HAP-1 (cell line): ENCODE measurements around the gene WDR27.

ENCODE experiments used
- DNase-seq, 2 experiments: peaks; one replicate each; pipeline ENCODE4 v3.0.0-alpha.2; 2016 to 2020; ENCODE audit warnings: low spot score in 2 of 2
- H3K27me3 ChIP-seq: fragments of 250-450 bp; sonication (Bioruptor Pico); 2 replicates; pipeline ENCODE4 v1.5.1; 2020; ENCODE audit warnings: low read depth, mild to moderate bottlenecking, moderate library complexity
- H3K36me3 ChIP-seq: fragments of 250-450 bp; sonication (Bioruptor Pico); replicated peaks from 2 replicates; pipeline ENCODE4 v1.5.1; 2020; ENCODE audit warnings: mild to moderate bottlenecking
- H3K4me1 ChIP-seq: fragments of 250-450 bp; sonication (Bioruptor Pico); 2 replicates; pipeline ENCODE4 v1.5.1; 2020; ENCODE audit warnings: mild to moderate bottlenecking
- H3K4me3 ChIP-seq: fragments of 250-450 bp; sonication (Bioruptor Pico); 2 replicates; pipeline ENCODE4 v1.5.1; 2020; ENCODE audit warnings: mild to moderate bottlenecking, moderate library complexity
- H3K9me3 ChIP-seq: fragments of 250-450 bp; sonication (Bioruptor Pico); 2 replicates; pipeline ENCODE4 v1.5.1; 2020; ENCODE audit warnings: mild to moderate bottlenecking, moderate library complexity
- in situ Hi-C: fragments of 300-500 bp; cut with MboI; formaldehyde crosslinking; loops from 3 replicates; pipeline ENCODE4 v1.14.3; 2020; ENCODE audit warnings: low sequenced_read_pairs, inconsistent platforms, mixed read lengths

Gene WDR27

GRCh38 chr6:169701954-169702839 is at the start of gene WDR27, which contains the start of gene C6orf120:
Gene WDR27, minus strand, starts transcription at chr6:169702029. Its CDS starts 13,024 bp downstream, at chr6:169689005.
Gene C6orf120, plus strand, starts transcription at chr6:169702126. Its CDS starts 334 bp downstream, at chr6:169702460.
- in situ Hi-C loops, result no loop called here
- peak within 1 kb of the TSS; percentile 97 for H3K4me3 ChIP-seq
- H3K27me3 ChIP-seq, result no peaks in the 10 kb centered on the region
- H3K9me3 ChIP-seq, result no peaks in the 10 kb centered on the region
- H3K36me3 ChIP-seq, result peaks cover 19% of the 10 kb centered on the region
- peaks cover 31% of the 10 kb centered on the region for H3K4me1 ChIP-seq
- DNase-seq, result peak; percentile 87 to 98

GRCh38 chr6:169746556-169746955 is 44.7 kb upstream of the WDR27 start:
- Histone ChIP-seq H3K4me1 (peaks cover 8% of the 10 kb centered on the region), H3K9me3 (no peaks in the 10 kb centered on the region), H3K36me3 (peaks cover 3% of the 10 kb centered on the region; the same call in 1 of the 2 replicates), H3K27me3 (no peaks in the 10 kb centered on the region), H3K4me3 (no peak overlapping the region)
- no peak for DNase-seq
- in situ Hi-C loops, result no loop called here

- in situ Hi-C loops, result no loop called here
- Histone ChIP-seq H3K36me3 (peaks cover 3% of the 10 kb centered on the region; the same call in 1 of the 2 replicates), H3K4me3 (no peak overlapping the region), H3K9me3 (no peaks in the 10 kb centered on the region), H3K27me3 (no peaks in the 10 kb centered on the region), H3K4me1 (peaks cover 6% of the 10 kb centered on the region)
- DNase-seq, result no peak
Observed at GRCh38 chr6:169745405-169745804, 43.6 kb upstream of the WDR27 start.

- no peak overlapping the region for H3K4me3 ChIP-seq
- no peaks in the 10 kb centered on the region for H3K27me3 ChIP-seq
- no peaks in the 10 kb centered on the region for H3K36me3 ChIP-seq
- no peaks in the 10 kb centered on the region for H3K9me3 ChIP-seq
- H3K4me1 ChIP-seq, result no peaks in the 10 kb centered on the region
- in situ Hi-C loops, result no loop called here
- no peak for DNase-seq
Observed at GRCh38 chr6:169741344-169741743, 39.5 kb upstream of the WDR27 start.

- Histone ChIP-seq H3K4me3 (no peak overlapping the region), H3K4me1 (no peaks in the 10 kb centered on the region), H3K36me3 (no peaks in the 10 kb centered on the region), H3K9me3 (no peaks in the 10 kb centered on the region), H3K27me3 (peaks cover 4% of the 10 kb centered on the region; the same call in 1 of the 2 replicates)
- no peak for DNase-seq
- in situ Hi-C loops, result no loop called here
Observed at GRCh38 chr6:169738976-169739529, 37.2 kb upstream of the WDR27 start.

GRCh38 chr6:169738204-169738975 is 36.6 kb upstream of the WDR27 start:
- no peak for DNase-seq
- no peaks in the 10 kb centered on the region for H3K9me3 ChIP-seq
- peaks cover 4% of the 10 kb centered on the region; the same call in 1 of the 2 replicates for H3K27me3 ChIP-seq
- H3K36me3 ChIP-seq, result no peaks in the 10 kb centered on the region
- in situ Hi-C loops, result no loop called here
- H3K4me1 ChIP-seq, result no peaks in the 10 kb centered on the region
- no peak overlapping the region for H3K4me3 ChIP-seq

GRCh38 chr6:169729961-169730360 is 28.1 kb upstream of the WDR27 start:
- in situ Hi-C loops, result no loop called here
- DNase-seq, result no peak
- H3K4me3 ChIP-seq, result no peak overlapping the region
- no peaks in the 10 kb centered on the region for H3K9me3 ChIP-seq
- no peaks in the 10 kb centered on the region for H3K36me3 ChIP-seq
- H3K27me3 ChIP-seq, result peaks cover 2% of the 10 kb centered on the region; the same call in 1 of the 2 replicates
- H3K4me1 ChIP-seq, result peaks cover 8% of the 10 kb centered on the region

GRCh38 chr6:169726963-169727362 is 25.1 kb upstream of the WDR27 start:
- no peak for DNase-seq
- H3K36me3 ChIP-seq, result no peaks in the 10 kb centered on the region
- in situ Hi-C loops, result no loop called here
- no peaks in the 10 kb centered on the region for H3K9me3 ChIP-seq
- no peaks in the 10 kb centered on the region for H3K27me3 ChIP-seq
- H3K4me3 ChIP-seq, result no peak overlapping the region
- H3K4me1 ChIP-seq, result peaks cover 10% of the 10 kb centered on the region

- H3K4me1 ChIP-seq, result peaks cover 13% of the 10 kb centered on the region
- no peaks in the 10 kb centered on the region for H3K9me3 ChIP-seq
- no peaks in the 10 kb centered on the region for H3K36me3 ChIP-seq
- no peak overlapping the region for H3K4me3 ChIP-seq
- in situ Hi-C loops, result no loop called here
- DNase-seq, result no peak
- H3K27me3 ChIP-seq, result no peaks in the 10 kb centered on the region
Observed at GRCh38 chr6:169726049-169726400, 24.2 kb upstream of the WDR27 start.

- H3K4me3 ChIP-seq, result peak overlapping the region; percentile 48
- no peaks in the 10 kb centered on the region for H3K9me3 ChIP-seq
- in situ Hi-C loops, result no loop called here
- no peaks in the 10 kb centered on the region for H3K27me3 ChIP-seq
- peaks cover 16% of the 10 kb centered on the region for H3K4me1 ChIP-seq
- H3K36me3 ChIP-seq, result no peaks in the 10 kb centered on the region
- DNase-seq, result peak; percentile 48 to 57
Observed at GRCh38 chr6:169725125-169726048, 23.6 kb upstream of the WDR27 start.

GRCh38 chr6:169724494-169725124 is 22.8 kb upstream of the WDR27 start, which contains the start of gene PHF10:
Gene PHF10, minus strand, starts transcription at chr6:169724500. Its CDS starts 569 bp downstream, at chr6:169723931.
- peak within 1 kb of the TSS; percentile 60 for H3K4me3 ChIP-seq
- DNase-seq, result peak; percentile 47 to 80
- no peaks in the 10 kb centered on the region for H3K36me3 ChIP-seq
- in situ Hi-C loops, result no loop called here
- no peaks in the 10 kb centered on the region for H3K9me3 ChIP-seq
- H3K27me3 ChIP-seq, result no peaks in the 10 kb centered on the region
- H3K4me1 ChIP-seq, result peaks cover 16% of the 10 kb centered on the region

- Histone ChIP-seq H3K27me3 (no peaks in the 10 kb centered on the region), H3K36me3 (no peaks in the 10 kb centered on the region), H3K4me1 (peaks cover 16% of the 10 kb centered on the region), H3K4me3 (peak overlapping the region; percentile 16; the same call in 1 of the 2 replicates), H3K9me3 (no peaks in the 10 kb centered on the region)
- in situ Hi-C loops, result no loop called here
- DNase-seq, result peak in 1 of 2 experiments; percentile 19
Observed at GRCh38 chr6:169723991-169724493, 22.2 kb upstream of the WDR27 start.
